Inferior parietal cortex (tissue), 1 donor: Measurements from ENCODE around the gene GNAT1.

Experiments
- DNase-seq: peaks from one replicate; pipeline ENCODE4 v3.0.0-alpha.2; 2016; ENCODE audit errors: extremely low spot score

GNAT1 gene

DNA sequence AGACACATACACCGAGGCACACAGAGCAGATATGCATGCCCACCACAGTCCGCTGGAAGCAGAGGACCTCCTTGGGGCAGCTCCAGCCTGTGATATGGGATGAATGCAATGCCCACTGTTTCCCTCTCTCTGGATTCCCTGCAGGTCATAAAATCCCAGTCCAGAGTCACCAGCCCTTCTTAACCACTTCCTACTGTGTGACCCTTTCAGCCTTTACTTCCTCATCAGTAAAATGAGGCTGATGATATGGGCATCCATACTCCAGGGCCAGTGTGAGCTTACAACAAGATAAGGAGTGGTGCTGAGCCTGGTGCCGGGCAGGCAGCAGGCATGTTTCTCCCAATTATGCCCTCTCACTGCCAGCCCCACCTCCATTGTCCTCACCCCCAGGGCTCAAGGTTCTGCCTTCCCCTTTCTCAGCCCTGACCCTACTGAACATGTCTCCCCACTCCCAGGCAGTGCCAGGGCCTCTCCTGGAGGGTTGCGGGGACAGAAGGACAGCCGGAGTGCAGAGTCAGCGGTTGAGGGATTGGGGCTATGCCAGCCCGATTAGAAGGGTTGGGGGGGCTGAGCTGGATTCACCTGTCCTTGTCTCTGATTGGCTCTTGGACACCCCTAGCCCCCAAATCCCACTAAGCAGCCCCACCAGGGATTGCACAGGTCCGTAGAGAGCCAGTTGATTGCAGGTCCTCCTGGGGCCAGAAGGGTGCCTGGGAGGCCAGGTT is at the start of gene GNAT1:
Gene GNAT1, plus strand, starts transcription at position 675 of the 725 bp plus-strand sequence. CDS start 116 bp downstream, outside the sequence.
- DNase-seq = no peak

- DNase-seq = no peak
These were observed 45.0 kb upstream of the GNAT1 start for GRCh38 chr3:50146316-50146901.

GRCh38 chr3:50147016-50147415 is 44.4 kb upstream of the GNAT1 start:
- DNase-seq = no peak

- no peak for DNase-seq
These were observed 44.0 kb upstream of the GNAT1 start for GRCh38 chr3:50147447-50147846.

- no peak for DNase-seq
These were observed 43.5 kb upstream of the GNAT1 start for GRCh38 chr3:50147861-50148260.

DNA sequence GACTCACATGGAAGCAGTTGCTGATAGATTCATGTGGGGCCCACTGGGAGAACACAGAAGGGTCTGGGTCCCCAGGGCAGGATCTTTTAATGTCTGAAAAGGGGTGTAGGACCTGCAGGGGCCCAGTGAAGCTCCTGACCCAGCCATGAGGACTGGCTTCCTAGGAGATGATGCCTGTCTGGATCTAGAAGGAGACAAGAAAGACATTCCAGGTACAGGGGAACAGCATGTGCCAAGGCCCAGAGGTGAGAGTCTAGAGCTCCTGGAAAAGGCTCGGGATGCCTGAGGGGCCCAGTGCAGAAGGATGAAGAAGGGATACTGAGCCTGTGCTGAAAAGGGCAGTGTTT is 41.0 kb upstream of the GNAT1 start:
- no peak for DNase-seq

GRCh38 chr3:50150863-50151686 is 40.3 kb upstream of the GNAT1 start:
- no peak for DNase-seq

- DNase-seq = no peak
These were observed 39.7 kb upstream of the GNAT1 start for GRCh38 chr3:50151728-50152127.

- no peak for DNase-seq
These were observed 37.5 kb upstream of the GNAT1 start for GRCh38 chr3:50153782-50154475.

- DNase-seq = no peak
These were observed 37.0 kb upstream of the GNAT1 start for GRCh38 chr3:50154476-50154839.

GRCh38 chr3:50154840-50155490 is 36.4 kb upstream of the GNAT1 start, which contains the start of gene SEMA3F:
SEMA3F (plus strand) TSS chr3:50155324; CDS start chr3:50159623, 4,299 bp downstream.
- no peak for DNase-seq

DNA sequence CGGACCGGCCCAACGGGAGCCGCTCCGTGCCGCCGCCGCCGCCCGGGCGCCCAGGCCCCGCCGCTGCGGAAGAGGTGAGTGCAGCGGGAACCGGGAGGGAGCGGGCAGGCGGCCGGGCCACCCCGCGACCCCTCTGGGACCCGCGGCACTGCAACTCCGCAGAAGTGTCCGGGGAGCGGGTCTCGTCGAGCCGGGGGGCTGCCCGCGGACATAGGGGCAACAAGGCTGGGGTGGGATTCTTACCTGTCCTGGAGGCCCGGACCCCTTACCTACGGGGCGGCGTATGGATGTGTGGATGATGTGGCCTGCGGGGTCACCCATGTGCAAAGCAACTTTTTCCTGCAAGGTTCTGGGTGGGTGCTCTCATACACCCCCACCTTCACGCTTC is 35.9 kb upstream of the GNAT1 start:
- no peak for DNase-seq

DNA sequence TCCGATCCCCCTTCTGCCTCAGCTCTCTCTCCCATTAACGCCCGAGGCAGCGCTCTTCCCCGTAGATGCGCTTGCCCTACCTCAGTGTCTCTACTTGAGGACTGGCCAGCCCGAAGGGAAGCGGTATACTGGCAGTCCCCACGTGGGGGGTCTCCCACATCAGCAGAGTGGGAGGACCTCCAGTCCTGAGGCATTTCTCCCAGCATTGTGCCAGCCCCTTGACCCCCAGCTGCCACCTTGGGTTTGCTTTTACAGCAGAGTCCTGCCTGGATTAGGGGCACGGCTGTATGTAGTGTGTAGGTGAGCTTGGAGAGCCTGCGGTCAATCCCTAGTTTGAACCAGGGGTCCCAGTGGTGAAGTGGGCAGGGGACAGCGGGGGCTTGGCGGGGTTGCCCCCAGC is 35.5 kb upstream of the GNAT1 start:
- no peak for DNase-seq

GRCh38 chr3:50156549-50157493 is 34.6 kb upstream of the GNAT1 start:
- no peak for DNase-seq

- DNase-seq = no peak
These were observed 33.4 kb upstream of the GNAT1 start for GRCh38 chr3:50157827-50158529.

- no peak for DNase-seq
These were observed 32.8 kb upstream of the GNAT1 start for GRCh38 chr3:50158530-50159146.

DNA sequence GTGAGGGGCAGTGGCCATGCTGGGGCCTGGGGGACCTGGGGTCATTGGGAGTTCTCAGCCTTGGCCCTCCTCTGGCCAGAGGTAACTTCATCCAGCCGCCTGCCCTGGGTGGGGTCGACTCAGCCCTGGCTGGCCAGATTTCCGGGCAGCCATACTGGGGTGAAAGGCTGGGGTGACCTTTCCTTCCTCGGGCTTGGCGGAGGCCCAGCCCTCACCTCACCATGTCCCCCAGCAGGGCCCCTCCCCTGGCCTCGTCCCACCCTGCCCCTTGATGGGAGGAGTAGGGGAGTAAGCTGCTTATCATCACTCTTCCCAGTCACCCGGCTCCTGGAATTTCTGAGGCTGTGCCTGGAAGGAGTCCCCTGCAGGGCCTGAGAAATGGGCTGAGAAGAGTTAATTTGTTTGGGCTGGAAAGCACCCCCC is 30.8 kb upstream of the GNAT1 start:
- no peak for DNase-seq

DNA sequence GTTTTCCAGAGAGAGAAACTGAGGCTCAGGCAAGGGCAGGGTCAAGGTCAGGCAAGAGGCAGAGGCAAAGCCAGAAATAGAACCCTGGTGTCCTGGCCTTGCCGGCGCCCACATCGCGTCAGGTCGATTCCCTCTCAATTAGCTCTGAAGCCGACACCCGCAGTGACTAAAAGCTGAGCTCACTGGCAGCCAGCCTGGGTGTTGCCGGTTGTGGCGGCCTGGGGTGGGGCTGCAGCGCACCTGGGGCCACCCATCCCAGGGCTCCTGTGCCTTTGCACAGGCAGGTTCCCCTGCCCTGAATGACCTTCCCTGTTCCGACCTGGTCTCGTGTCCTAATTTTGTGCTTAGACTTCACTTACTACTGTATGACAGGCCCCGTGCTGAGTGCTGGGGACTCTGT is 30.1 kb upstream of the GNAT1 start:
- no peak for DNase-seq
